Testis (tissue), 3 donors: ENCODE data around the gene CFAP221. TPM values are rescaled to one million over a fixed set of nuclear protein-coding genes. Genes with fewer than 3 reads are reported as not detected.

ENCODE experiments used
- DNase-seq: peaks from one replicate; pipeline ENCODE4 v3.0.0-alpha.2; 2019
- H3K27ac ChIP-seq, 2 donors: fragments of 200-600 bp; sonication (generic); one replicate each; pipeline ENCODE4 v1.5.1; 2019
- H3K27me3 ChIP-seq: fragments of 200-600 bp; sonication (generic); one replicate; pipeline ENCODE4 v1.5.1; 2019
- H3K36me3 ChIP-seq: fragments of 200-600 bp; sonication (generic); one replicate; pipeline ENCODE4 v1.5.1; 2017; ENCODE audit warnings: low read depth; ENCODE audit errors: missing control alignments
- H3K4me1 ChIP-seq: fragments of 200-600 bp; sonication (generic); one replicate; pipeline ENCODE4 v1.5.1; 2019
- H3K4me3 ChIP-seq, 2 donors: fragments of 200-600 bp; sonication (generic); one replicate each; pipeline ENCODE4 v1.5.1; 2017 to 2019
- H3K9me3 ChIP-seq: fragments of 200-600 bp; sonication (generic); one replicate; pipeline ENCODE4 v1.5.1; 2017
- POLR2A ChIP-seq: fragments of 450-650 bp; IDR thresholded peaks from one replicate; pipeline ENCODE4 v1.6.1; 2017; ENCODE audit warnings: antibody characterized with exemption, mild to moderate bottlenecking, moderate library complexity
- WGBS, 2 donors: methylation state at CpG; one replicate each; pipeline ENCODE4 v1.1.5; 2018; 5-methylcytosine and 5-hydroxymethylcytosine counted together
- intact Hi-C: fragments of 100-400 bp; cut with DNase I; formaldehyde crosslinking; loops from one replicate; pipeline ENCODE4 v1.15.1; 2023; ENCODE audit warnings: low total_unique reads
- polyA plus RNA-seq: library from polyadenylated mRNA; stranded (reverse); fragments of 350-450 nt; fragmentation: Illumina TruSeq; extraction: RNeasy Lipid Tissue Mini Kit (QIAGEN cat#74804); gene quantifications from one replicate; pipeline ENCODE4 v1.2.3, GENCODE V29; 2014; ENCODE audit warnings: low read depth, low replicate concordance; ENCODE audit not compliant: insufficient read depth
- total RNA-seq, 2 donors: library from RNA; depleted of rRNA; stranded (reverse); fragments of >200 nt; gene quantifications; one replicate each; pipeline ENCODE4 v1.2.3, GENCODE V29; 2016
- TF ChIP-seq, protein P1 (sequence below), 3 experiments: fragments of 450-650 bp in 2 of 3; fragments of 200-600 bp in 1 of 3; sonication (generic) in 1 of 3; IDR thresholded peaks; one replicate each; pipeline ENCODE4 v1.5.1; 2016 to 2019; ENCODE audit warnings: antibody characterized with exemption in 3 of 3, mild to moderate bottlenecking in 2 of 3, moderate library complexity in 1 of 3

CFAP221 gene
- total and polyA plus RNA-seq, 3 donors from 2014 or later: 28.2 to 91.2 (median 62.4) TPM

- DNase-seq: no peak
- no peak overlapping the region for H3K4me3 ChIP-seq
- no peaks in the 10 kb centered on the region for H3K27me3 ChIP-seq
- no peaks in the 10 kb centered on the region for H3K36me3 ChIP-seq
- intact Hi-C loops: no loop called here
- no peak overlapping the region for H3K27ac ChIP-seq
- no peaks in the 10 kb centered on the region for H3K9me3 ChIP-seq
- TF ChIP-seq, protein P1, sequence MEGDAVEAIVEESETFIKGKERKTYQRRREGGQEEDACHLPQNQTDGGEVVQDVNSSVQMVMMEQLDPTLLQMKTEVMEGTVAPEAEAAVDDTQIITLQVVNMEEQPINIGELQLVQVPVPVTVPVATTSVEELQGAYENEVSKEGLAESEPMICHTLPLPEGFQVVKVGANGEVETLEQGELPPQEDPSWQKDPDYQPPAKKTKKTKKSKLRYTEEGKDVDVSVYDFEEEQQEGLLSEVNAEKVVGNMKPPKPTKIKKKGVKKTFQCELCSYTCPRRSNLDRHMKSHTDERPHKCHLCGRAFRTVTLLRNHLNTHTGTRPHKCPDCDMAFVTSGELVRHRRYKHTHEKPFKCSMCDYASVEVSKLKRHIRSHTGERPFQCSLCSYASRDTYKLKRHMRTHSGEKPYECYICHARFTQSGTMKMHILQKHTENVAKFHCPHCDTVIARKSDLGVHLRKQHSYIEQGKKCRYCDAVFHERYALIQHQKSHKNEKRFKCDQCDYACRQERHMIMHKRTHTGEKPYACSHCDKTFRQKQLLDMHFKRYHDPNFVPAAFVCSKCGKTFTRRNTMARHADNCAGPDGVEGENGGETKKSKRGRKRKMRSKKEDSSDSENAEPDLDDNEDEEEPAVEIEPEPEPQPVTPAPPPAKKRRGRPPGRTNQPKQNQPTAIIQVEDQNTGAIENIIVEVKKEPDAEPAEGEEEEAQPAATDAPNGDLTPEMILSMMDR (IDR thresholded peaks at IDR 0.05): no peak
- no peak for TF ChIP-seq POLR2A
- WGBS, 2 donors: 88 to 97% methylated on average over 3 of the region's 3 CpGs
- H3K4me1 ChIP-seq: peaks cover 42% of the 10 kb centered on the region
These were observed 151.8 kb downstream of the CFAP221 start for GRCh38 chr2:119696005-119696404.

DNA sequence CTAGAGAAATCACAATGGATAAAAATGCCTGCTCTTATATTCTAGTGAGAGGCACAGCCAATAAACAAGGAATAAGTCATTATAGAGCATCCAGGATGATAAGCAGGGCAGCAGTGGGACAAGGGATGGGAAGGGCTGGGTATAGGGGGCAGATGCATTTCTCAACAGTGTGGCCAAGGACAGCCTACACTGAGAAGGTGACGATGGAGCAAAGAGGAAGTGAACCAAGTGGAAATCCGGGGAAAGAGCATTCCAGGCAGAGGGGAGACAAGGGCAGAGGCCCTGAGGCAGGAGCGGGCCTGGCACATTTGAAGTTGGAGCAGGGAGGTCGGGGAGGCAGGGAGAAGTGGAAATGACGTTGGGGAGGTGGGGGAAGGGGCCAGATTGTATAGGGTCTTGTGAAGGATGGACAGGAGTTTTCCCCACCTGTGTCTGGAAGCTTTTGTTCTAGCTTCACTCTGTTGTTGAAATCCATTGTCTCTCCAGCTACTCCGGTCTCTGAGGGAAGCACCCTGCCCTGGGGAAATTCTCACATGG is 152.3 kb downstream of the CFAP221 start:
- 82 to 84% methylated on average over 6 of the region's 6 CpGs for WGBS, 2 donors
- DNase-seq: no peak
- H3K27ac ChIP-seq: no peak overlapping the region
- intact Hi-C loops: no loop called here
- peaks cover 48% of the 10 kb centered on the region for H3K4me1 ChIP-seq
- no peak overlapping the region for H3K4me3 ChIP-seq
- no peaks in the 10 kb centered on the region for H3K27me3 ChIP-seq
- H3K9me3 ChIP-seq: no peaks in the 10 kb centered on the region
- no peak for TF ChIP-seq POLR2A
- TF ChIP-seq, protein P1 (IDR thresholded peaks at IDR 0.05): no peak
- H3K36me3 ChIP-seq: no peaks in the 10 kb centered on the region

- TF ChIP-seq POLR2A: no peak
- TF ChIP-seq, protein P1 (IDR thresholded peaks at IDR 0.05): no peak
- H3K9me3 ChIP-seq: no peaks in the 10 kb centered on the region
These were observed 153.2 kb downstream of the CFAP221 start for GRCh38 chr2:119697290-119698020.

DNA sequence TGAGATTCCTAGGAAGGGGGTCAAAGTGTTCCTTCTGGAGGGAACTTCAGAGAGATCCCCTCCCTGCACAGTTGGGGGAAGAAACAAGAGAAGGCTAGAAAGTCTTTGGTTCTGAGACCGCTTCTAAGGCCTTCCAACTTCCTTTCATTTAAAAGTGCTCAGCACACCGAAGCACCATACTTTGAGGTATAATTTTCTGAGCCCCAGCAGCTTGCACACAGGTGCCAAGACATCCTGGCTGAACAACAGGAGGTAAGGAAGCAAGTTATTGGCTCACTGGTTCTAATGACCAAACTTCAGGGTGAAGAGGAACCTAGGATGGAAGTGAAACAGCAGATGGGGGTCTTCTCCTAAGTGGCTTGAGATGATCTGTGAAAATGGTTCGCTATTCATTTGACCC is 154.0 kb downstream of the CFAP221 start:
- H3K36me3 ChIP-seq: no peaks in the 10 kb centered on the region
- H3K4me3 ChIP-seq: no peak overlapping the region
- DNase-seq: no peak
- intact Hi-C loops: no loop called here
- no peaks in the 10 kb centered on the region for H3K9me3 ChIP-seq
- H3K27ac ChIP-seq: peak overlapping the region in 1 of 2 donors; percentile 36
- H3K4me1 ChIP-seq: peaks cover 56% of the 10 kb centered on the region
- TF ChIP-seq, protein P1 (IDR thresholded peaks at IDR 0.05): no peak
- no peak for TF ChIP-seq POLR2A
- 82 to 91% methylated on average over 3 of the region's 3 CpGs for WGBS, 2 donors
- H3K27me3 ChIP-seq: no peaks in the 10 kb centered on the region

More at GRCh38 chr2:119697290-119698020, 153.2 kb downstream of the CFAP221 start:
- H3K27ac ChIP-seq: no peak overlapping the region
- H3K27me3 ChIP-seq: no peaks in the 10 kb centered on the region
- 49 to 58% methylated on average over 8 of the region's 8 CpGs for WGBS, 2 donors
- peaks cover 56% of the 10 kb centered on the region for H3K4me1 ChIP-seq
- intact Hi-C loops: no loop called here
- no peak for DNase-seq
- no peaks in the 10 kb centered on the region for H3K36me3 ChIP-seq
- H3K4me3 ChIP-seq: no peak overlapping the region
